ENCODE measurements around the gene PAX3.
A peak's percentile ranks its signal among the peaks of the same experiment; 100 is the strongest.

PAX3 gene

DNA sequence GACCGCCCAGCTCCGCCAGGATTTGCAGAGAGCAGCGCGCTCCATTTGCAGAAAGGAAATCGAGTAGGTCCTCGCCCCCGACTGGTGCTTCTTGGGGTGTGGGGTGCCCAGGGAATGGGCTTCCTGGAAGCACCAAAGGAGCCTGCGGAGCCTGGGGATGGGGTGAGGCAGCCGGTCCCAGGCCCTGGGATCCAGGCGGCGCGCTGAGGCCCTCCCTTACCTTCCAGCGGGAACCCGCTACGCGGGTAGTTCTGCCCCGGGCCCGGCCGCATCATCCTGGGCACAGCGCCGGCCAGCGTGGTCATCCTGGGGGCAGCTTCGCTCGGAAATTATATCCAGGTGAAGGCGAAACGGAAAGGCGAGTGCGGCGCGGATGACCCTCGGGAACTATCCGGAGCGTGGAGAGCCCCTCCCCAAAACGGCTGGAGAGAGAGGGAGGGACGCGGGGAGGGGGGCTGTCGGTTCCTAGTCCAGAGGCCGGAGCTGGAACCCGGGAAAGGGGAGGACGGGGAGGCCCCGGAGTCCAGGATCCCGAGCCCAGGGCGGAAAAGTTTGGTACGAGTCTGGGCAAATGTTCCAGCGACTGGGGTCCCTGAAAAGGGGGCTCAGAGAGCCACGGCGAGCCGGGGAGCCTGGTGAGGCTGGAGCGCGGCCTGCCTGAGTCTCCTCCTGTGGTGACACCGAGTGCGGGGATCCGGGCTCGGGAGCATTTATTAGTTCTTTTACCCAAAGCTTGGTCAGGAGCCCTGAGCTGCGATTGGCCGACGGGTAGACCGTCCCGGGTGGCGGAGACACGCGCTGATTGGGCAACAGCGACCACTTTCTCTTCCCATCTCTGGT lies at the start of gene PAX3:
Gene PAX3, minus strand, starts transcription at position 688 of the 840 bp plus-strand sequence. Its CDS starts 383 bp downstream, at position 305.
- peak within 1 kb of the TSS; percentile 70 for H3K4me3 ChIP-seq (ENCODE audit: low read length)
- TF ChIP-seq, protein P1, sequence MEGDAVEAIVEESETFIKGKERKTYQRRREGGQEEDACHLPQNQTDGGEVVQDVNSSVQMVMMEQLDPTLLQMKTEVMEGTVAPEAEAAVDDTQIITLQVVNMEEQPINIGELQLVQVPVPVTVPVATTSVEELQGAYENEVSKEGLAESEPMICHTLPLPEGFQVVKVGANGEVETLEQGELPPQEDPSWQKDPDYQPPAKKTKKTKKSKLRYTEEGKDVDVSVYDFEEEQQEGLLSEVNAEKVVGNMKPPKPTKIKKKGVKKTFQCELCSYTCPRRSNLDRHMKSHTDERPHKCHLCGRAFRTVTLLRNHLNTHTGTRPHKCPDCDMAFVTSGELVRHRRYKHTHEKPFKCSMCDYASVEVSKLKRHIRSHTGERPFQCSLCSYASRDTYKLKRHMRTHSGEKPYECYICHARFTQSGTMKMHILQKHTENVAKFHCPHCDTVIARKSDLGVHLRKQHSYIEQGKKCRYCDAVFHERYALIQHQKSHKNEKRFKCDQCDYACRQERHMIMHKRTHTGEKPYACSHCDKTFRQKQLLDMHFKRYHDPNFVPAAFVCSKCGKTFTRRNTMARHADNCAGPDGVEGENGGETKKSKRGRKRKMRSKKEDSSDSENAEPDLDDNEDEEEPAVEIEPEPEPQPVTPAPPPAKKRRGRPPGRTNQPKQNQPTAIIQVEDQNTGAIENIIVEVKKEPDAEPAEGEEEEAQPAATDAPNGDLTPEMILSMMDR (conservative IDR thresholded peaks at IDR 0.05; ENCODE audit: low read length): no peak
- peak; percentile 91 for DNase-seq (ENCODE audit: low read depth)

DNA sequence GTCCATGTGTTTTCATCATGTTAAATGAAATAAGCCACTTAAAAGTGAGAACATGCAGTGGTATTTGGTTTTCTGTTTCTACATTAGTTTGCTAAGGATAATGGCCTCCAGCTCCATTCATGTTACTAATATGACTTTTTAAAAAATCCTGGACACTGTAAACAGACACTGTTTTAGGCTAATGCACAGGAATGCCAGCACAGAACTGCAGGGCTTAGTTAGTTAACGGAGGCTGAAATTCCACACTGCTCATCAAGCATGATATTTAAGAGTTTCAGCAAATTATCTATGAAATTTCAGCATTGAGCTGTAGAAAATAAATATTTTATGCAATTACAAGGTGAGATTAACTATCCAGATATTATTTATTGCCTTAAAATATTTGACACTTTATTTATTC lies 42.5 kb upstream of the PAX3 start:
- DNase-seq (ENCODE audit: low read depth): no peak
- H3K4me3 ChIP-seq (ENCODE audit: low read length): no peak overlapping the region
- TF ChIP-seq, protein P1 (conservative IDR thresholded peaks at IDR 0.05; ENCODE audit: low read length): no peak

DNA sequence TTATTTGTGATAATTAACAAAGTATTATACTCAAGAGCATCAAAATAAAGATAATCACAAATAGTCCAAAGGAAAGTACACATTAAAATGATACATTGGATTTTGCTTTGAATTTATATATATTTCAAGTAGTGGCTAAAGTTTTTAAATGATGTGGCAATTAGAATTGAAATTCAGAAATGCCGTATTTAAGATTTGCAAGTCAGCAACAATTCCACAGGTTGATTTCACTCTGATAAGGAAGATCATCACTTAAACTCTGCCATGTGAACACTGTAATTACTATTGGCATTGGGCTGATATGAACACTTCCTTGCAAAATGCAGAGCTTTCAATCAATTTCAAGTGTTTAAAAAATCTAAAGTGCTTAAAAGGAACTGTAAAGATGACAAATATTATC lies 39.6 kb upstream of the PAX3 start:
- TF ChIP-seq, protein P1 (conservative IDR thresholded peaks at IDR 0.05; ENCODE audit: low read length): no peak
- H3K4me3 ChIP-seq (ENCODE audit: low read length): no peak overlapping the region
- DNase-seq (ENCODE audit: low read depth): no peak

DNA sequence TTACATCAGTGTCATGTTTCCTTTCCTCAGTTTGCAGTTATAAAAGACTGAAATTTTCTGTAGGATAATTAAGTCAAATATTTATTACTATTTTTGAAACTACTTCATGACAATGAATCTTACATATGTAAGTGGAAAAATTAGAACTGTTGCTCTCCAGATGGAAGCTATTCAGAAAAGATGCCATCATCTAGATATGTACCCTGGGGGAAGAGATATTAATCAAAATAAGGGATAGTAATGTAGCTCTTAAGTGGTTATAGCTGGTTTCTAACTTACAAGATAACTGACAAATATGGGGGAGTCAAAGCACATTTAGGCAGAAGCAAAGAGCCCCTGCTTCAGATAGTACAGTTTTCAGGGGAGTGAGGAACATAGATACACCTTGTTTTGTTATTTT lies 38.1 kb upstream of the PAX3 start:
- no peak overlapping the region for H3K4me3 ChIP-seq (ENCODE audit: low read length)
- no peak for DNase-seq (ENCODE audit: low read depth)

DNA sequence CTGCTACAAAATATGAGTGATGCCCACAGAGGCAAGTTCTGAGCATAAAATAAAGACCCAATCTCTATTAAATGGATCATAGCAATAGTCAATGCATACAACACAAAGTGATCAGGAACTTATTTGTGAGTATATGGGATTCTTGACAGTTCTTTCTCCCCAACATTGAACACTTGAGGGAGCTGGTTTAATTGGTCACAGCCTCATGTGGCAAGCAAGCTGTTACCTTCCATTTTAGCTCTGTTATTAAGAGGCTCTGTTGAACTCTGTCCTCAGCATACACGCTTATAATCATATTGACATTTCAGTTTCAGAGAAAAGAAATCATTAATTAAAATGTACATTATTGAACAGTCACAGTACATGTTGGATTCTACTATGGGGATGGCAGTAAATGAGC lies 37.6 kb upstream of the PAX3 start:
- DNase-seq (ENCODE audit: low read depth): no peak
- no peak overlapping the region for H3K4me3 ChIP-seq (ENCODE audit: low read length)
- TF ChIP-seq, protein P1 (conservative IDR thresholded peaks at IDR 0.05; ENCODE audit: low read length): no peak

More for the DNA sequence above, 38.1 kb upstream of the PAX3 start:
- TF ChIP-seq, protein P1 (conservative IDR thresholded peaks at IDR 0.05; ENCODE audit: low read length): no peak

DNA sequence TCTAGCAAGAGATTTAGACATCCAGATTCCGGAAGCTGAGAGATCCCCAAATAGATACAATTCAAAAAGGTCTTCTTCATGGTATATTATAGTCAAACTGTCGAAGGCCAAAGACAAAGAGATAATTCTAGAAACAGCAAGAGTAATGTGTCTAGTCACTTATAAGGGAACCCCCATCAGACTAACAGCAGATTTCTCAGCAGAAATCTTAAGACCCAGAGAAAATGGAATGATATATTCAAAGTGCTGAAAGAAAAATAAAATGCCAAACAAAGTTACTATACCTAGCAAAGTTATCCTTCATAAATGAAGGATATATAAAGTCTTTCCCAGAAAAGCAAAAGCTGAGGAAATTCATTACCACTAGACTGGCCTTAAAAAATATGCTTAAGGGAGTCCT lies 36.1 kb upstream of the PAX3 start:
- TF ChIP-seq, protein P1 (conservative IDR thresholded peaks at IDR 0.05; ENCODE audit: low read length): no peak
- H3K4me3 ChIP-seq (ENCODE audit: low read length): no peak overlapping the region
- DNase-seq (ENCODE audit: low read depth): no peak

DNA sequence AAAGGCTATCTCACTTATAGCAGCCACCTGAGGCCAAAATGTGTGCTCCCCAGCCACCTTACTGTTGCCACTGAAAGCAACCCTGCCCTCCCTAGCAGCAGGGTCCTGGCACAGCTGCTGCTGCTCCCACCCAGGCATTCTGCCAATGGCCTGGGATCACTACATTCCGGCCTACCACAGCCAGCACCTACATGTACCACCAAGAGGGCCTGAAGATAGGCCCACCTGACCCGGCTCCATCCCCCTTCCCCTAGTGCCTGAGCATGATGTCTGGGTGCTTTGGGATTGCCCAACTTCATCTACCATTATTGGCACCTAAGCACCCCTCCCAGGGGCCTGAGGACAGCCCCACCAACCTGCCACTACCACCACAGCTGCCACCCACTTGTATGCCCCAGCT lies 34.6 kb upstream of the PAX3 start:
- TF ChIP-seq, protein P1 (conservative IDR thresholded peaks at IDR 0.05; ENCODE audit: low read length): no peak
- DNase-seq (ENCODE audit: low read depth): no peak
- no peak overlapping the region for H3K4me3 ChIP-seq (ENCODE audit: low read length)

Data from AG10803 (cell line).